HG03558 (cell line): Measurements from ENCODE around the gene CAPN8.
A peak's percentile ranks its signal among the peaks of the same experiment; 100 is the strongest.

Experiments used
- ATAC-seq: cut with Tn5 transposase; IDR thresholded peaks from one replicate; pipeline ENCODE4 v1.9.1; 2021; ENCODE audit warnings: moderate number of reproducible peaks; ENCODE audit not compliant: unreplicated experiment; ENCODE audit errors: extremely low read depth

Gene CAPN8

DNA sequence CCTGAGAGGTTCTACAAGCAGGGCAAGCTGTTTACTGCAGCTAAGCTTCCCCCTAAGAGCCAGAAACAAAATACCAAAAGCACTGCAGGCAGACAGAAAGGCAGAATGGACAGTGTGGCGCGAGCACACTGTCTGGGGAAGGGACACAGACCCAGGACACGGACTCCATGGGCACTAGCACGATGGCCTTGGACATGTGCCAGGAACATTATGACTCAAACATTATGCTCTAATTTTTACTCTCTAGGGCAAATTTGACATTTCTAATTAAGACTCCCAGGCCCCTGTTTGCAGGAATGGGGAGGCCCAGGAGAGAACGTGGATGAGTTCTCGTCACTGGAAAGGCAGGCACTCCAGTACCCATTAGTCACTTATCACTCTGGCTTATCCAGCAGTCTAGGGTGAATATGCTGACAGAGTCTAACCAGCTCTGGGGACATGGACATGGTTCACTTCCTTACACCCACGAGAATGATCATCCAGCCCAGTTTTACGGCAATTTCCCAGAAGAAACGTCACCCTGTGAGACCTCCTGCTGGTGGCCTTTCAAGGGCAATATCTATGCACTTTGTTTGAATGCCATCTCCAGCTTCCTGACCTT, 45.1 kb downstream of the CAPN8 start:
- ATAC-seq, result no peak

DNA sequence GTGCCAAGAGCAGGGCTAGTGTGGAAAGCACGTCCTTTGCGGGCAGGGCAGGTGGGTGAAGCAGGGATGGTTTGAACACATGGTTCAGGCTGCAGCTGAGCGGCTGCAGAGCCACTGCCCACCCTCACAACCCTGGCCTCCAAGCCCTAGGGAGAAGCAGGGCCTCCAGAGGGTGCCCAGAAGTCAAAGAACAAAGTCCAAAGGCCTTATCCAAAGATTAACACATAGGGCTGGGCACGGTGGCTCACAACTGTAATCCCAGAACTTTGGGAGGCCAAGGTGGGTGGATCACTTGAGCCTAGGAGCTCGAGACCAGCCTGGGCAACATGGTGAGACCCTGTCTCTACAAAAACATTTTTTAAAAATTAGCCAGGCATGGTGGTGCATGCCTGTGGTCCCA, 46.8 kb downstream of the CAPN8 start:
- ATAC-seq, result no peak

DNA sequence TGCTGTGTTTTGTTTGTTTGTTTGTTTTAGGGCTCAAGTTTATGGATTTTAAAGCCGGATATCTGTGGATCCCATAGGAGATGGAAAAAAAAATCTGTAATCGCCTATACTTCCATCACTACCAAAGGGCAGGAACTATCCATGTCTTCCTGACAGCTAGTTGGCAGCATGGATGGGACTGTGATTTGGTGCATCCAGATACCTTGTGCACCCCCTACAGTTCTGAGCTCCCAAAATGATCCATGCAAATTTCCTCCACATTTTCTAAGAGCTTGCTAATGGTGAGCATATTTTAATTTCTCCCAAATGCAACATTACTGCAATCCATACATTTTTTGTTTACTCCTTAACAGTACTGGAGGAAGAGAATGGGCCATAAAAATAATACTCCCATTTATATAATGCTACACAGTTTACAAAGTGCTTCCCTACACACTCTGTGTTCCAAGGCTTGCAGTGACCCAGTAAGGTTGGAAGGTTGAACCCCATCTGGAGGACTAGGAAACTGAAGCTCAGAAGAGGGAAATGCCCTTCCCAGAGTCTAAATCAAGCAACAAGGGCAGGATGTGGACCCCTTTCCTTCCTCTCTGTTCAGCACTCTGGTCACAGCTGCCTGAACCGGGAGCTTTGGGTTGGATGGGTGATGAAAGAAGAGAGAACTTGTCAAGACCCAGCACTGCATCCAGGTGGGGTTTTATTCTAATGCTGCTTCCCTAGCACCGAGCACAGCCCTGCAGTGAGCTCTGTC, 48.0 kb downstream of the CAPN8 start:
- no peak for ATAC-seq

DNA sequence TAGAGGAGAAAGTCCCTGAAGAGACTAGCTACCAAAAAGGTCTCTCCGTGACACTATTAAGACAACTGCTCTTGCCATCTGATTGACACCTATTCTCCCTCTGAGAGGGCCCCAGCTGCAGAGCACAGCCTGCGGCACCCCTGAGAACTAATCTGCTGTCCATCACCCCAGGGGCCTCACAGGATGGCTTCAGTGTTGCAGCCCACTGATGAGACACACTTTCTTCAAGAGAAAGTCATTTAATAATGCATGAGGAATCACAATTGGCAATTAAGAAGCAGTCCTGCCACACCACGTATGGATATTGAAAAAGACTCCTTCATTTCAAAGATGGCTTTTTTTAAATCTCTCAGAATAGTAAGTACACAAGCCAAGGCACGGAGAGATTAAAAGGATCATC, 48.9 kb downstream of the CAPN8 start:
- ATAC-seq, result no peak

DNA sequence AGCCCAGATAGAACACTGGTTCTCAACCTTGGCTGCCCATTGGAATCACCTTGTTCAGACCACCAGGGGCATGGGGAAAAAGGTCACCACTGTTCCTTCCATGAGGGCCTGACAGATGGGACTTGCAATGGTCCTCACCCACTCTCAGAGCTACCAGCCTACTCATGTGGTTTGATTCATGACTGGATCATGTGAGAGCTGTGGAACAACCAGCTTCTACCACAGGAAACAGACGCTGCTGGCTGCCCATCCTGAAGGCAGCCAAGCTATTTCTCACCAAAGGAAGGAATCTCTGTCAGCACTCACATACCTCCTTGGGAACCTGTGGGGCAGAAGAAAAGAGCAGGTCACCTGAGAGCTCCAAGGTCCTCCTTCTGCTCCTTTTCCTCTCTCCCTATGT, 53.6 kb downstream of the CAPN8 start:
- no peak for ATAC-seq

DNA sequence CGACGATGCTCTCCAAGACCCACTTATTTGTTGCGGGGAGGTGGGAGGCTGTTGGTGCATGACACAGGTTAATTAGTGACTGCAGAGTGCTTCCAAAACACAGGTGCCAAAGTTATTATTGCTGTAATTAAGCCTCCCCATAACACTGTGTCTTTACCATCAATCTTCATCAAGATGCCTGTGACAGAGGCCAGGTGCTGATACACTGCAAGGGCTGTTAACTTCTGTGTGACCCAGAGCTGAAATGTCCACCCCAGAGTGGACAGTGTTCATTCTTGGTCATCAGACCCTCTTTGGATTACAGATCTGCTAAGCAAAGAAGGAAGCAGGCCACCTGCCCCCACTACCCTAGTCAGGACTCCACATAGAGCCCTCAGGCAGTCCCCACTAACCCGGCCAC, 55.5 kb downstream of the CAPN8 start:
- no peak for ATAC-seq

DNA sequence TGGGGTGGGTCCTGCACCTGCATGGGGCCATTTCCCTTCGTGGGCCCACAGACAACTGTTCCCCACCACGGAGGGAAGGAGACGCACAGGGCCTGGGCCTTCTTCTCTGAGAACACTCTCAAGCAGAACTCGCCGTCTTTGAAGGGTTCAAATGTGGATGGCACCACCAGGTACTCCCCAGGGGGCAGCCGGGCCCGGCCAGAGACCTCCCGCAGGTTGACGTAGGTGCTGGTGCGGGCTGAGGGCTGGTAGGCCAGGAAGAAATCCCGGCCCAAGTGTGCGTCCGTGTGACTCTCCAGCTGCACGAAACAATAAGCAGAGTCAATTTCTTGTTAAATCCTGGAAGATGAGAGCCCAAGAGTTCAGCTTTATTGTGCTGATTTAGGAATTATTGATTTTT, 56.4 kb downstream of the CAPN8 start:
- no peak for ATAC-seq

DNA sequence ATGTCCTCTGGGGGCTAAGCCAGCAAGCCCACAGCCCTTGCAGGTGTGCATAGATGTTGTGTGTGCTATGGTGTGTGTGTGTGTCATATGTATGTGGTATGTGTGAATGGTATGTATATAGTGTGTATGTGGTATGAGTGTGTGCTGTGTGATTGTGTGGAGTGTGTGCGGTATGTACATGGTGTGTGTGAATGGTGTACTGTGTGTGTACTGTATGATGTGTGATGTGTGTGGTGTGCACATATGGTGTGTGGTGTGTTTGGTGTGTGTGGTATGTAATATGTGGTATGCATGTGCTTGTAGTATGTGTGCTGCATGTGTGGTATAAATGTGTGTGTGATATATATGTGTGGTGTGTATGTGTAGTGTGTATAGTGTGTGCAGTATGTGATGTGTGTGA, 107.0 kb downstream of the CAPN8 start:
- no peak for ATAC-seq

DNA sequence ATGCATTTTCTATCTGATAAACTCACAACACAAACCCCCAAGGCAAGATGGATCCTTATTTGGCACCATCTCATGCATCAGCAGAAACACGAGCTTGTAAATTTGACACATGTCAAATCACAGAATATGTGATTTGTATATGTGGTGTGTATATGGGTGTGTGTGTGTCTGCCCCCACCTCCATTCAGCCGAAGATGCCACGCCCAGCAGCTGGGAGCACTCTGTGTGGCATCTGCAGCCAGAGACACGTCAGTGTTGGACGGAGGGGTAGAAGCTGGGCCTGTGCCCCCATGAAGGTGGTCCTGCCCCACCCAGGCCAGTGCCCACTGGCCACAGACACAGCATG, 108.4 kb downstream of the CAPN8 start:
- no peak for ATAC-seq

DNA sequence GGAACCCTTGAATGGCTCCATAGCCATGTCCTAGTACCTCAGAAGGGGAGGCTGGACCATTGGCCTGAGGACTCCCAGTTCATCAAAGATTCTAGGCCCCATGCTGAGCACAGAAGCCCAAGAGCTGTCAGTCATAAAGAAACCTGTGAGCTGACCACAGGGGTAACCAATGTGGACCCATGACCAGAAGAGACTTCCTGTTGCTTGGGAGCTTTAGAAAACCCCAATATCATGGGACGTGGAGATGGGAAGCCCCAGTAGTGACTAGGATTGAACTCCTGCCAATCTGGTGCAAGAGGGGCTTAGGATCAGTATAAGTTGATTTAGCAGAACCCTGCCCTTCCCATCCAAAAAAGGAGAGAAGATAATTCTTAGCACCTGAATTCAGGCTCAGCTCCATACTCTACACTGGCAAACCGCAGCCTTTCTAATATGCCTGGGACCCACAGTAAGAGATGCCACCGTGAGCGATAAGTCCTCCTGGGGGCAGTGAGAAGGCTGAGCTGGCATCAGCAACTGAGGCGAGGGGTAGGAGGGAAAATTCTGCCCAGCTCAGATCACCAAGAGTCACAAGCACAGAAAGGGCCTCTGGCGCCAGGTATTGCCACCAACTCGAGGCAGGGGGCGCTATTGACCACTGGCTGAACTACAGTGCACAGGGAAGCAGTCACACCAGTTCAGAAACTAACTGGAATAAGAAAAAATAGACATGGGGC, 108.9 kb downstream of the CAPN8 start:
- peak; percentile 59 for ATAC-seq

DNA sequence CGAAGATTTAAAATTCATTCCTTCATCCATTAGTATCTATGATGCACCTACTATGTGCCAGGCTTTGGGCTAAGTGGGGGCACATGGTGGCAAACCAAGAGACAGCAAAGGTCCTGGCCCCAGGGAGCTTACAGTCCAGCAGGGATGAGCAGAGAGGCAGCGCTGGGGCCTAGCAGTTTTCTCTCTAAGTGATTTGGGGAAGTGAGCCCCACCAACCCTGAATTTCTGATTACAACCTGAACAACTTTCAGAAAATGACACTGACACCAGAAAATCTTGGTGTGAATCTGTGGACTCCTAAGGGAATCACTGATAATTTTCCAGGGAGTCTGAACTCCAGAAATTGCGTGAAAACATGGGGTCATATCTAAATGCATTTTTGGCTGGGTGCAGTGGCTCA, 111.5 kb downstream of the CAPN8 start:
- no peak for ATAC-seq

DNA sequence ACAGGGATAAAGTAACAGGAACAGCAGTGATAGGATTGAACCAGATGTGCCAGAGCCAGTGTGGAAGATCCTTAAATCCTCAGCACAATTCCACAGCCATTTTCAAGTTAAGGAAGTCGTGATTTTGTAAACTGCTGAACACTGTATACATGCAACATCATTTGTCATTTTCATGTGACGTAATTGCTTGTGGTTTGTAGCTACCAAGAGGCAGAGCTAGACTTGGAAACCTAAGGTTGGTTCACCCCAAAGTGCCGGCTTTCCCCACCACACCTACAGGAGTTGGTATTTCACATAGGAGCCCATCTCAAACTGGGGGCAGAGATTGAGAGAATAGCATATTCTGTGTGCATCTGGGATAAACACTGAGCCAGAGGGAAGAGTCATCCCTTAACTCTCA, 113.9 kb downstream of the CAPN8 start:
- ATAC-seq, result no peak

DNA sequence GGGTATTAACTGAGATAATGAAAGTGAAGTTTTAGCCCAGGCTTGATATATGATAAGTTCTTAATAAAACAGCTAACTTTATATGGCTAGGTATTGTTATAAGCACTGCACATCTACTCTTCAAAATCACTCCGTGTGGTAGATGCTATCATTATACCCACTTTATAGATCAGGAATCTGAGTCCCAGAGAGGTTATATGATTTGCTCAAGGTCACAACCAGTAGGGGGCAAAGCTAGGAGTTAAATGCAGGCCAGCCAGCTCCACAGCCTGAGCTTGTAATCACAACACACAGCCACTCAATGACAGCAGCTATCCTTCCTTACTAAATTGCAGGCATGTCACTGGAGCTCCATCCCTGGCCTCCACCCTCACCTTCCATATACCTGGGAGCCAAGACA, 115.8 kb downstream of the CAPN8 start:
- no peak for ATAC-seq

DNA sequence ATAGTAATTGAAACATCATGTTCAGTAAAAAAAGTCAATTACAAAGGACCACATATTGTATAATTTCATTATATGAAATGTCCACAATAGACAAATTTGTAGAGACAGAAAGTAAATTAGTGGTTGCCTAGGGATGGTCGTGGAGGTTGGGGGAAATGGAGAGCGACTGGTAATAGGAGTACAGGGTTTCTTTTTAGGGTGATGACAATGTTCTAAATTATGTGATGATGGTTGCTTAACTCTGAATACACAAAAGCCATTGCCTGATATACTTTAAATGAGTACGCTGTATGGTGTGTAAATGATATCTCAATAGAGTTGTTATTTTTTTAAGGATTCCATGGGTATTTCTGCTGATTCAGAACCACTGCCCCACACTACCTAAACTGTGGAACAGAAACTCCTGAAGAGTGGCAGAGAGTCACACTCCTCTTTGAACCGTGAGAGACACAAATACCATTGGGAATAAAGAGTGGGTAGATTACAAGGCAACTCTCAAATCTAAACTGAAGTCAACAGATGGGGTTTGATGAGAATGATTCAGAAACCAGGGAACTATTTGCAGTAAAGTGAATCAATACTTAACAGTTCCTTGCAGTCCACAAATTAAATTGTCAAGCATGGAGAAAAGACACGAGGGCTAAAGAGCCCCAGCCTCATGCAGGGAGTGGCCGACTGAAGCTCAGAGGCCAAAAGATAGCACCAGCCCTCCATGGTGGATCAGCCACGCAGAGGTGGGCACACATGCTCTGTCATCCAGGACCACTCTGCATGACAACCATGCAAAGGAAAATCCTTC, 118.0 kb downstream of the CAPN8 start:
- no peak for ATAC-seq

DNA sequence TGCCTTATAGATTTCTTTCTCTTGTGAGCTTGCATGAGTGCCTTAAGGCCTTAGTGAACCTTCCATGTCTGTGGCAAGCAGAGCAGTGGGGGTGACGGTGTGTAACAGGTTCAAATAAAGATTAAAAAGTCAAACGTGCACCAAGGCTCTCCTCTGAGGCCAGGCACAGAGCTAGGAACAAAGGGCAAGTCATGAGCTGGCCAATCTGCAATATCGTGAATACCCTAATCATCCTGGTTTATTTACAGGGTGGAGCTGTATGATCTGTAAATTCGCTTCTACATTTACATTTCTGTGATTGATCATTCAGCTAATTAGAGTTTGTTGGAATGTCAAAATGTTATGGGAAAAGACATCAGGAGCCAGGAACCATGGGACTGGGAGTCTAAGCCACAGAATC, 120.2 kb downstream of the CAPN8 start:
- no peak for ATAC-seq

DNA sequence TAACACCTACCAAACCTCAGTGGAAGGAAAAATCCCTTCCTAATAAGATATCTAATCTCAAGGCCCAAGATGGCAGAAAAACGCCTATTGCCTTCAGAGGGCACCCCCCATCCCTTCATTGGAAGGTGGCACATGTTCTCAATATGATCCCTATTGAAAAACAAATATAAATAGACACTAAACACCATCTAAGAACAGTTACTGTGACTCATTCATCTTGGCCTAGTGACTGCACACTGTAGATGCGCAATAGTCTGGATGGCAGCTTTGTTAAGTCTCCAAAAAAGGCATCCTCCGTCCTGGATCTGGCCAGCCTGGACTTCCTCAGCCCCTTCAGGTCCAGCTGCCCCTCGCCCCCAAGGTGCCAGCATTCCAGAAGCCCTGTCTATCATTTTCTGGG, 121.9 kb downstream of the CAPN8 start:
- no peak for ATAC-seq

DNA sequence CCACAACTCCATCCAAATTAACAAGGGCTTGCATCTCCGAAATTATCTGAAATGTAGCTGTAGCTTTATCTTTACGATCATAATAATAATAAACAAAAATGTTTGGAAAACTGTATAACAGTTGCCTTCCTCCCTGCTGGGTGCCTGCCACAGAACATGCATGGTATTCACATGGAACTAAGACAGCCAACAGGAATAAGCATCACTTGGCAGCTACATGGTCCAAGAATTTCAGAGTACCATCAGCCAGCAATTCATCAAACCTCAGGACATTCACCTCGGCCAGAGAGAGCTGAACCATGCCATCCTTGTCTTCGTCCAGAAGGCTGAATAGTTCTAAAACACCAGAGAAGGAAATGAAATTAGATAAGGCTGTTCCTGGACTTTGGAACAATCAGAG, 122.7 kb downstream of the CAPN8 start:
- ATAC-seq, result no peak

DNA sequence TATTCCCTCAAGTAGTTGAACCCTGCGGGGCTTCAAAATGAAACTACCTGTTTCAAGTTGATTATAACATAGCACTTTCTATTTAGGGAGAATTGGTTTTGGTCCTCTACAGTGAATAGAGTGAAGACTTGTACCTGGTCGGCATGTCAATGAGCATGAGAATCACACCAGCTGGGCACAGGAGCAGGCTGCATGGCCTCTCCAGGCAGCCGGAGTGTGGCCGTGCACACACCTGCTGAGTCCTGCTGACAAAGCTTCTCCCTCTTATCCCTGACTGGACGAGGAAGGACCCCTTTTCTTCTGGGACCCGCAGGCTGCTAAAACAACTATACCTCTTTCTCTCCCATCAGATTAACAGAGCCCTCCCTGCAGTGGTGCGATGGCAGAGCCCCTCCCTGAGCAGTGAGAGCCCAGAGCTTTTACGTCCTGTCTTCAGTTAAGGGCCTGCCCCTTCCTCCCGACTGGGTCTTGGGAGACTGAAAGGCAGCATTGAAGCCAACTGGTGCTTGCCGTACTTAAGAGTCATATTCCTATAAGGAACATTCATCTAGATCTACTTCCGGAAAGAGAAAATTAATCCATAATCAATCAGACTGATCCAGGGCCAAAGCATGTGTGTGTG, 124.9 kb downstream of the CAPN8 start:
- ATAC-seq, result no peak

DNA sequence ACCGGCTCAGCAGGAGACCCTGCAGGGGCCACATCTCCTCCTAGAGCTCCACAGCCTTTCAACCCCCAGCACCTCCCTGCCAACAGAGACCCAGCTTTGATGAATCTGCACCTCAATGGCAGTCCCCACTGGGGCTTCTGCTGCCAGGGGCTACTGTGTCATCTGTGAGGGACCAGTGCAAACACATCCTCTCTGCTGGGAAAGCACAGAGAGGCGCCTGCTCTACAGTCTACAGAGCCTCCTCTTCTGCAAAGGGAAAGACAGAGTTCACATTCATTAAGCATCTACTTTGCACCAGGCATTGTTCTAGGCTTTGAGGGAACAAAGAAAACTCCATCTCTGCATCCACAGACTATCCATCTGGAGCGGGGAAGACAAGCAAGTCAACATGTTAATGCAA, 125.8 kb downstream of the CAPN8 start:
- ATAC-seq, result no peak

DNA sequence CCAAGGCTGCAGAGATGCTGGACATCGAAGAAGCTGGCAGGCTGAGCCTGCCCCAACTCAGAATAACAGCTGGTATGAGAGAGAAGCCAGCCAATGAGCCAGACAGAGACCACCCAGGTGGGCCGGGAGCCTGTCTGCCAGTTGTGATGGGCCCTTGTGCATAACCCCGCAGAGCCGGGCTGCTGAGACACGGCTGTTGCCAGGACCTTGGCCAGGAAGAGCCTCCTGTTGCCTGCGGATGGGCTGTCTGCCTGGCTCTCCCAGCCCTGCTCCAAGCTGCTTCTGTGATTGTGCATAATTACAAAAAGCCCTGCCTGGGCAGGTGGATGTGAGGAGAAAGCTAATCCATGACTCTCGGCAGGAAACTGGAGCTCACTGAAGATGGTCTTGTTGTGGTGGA, 126.5 kb downstream of the CAPN8 start:
- no peak for ATAC-seq

DNA sequence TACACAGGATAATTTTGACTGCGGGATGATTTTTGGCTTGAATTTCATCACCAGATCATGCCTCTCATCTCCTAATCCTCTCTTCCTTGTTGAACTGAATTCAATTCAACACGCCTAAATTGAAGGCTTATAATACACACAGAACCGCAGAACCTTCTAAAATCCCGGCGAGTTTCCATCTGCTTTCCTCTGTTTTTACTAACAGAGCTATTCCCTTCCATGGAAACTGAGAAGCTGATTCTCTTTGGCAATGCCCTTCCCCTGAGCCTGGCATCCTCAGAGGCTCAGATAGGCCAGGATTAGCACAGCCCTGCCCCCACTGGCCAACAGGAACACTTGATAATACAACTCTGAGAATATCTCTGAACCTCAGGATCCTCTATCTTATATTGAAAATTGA, 130.2 kb downstream of the CAPN8 start:
- ATAC-seq, result no peak
